DOHH2 (cell line): ENCODE measurements around the gene IRF1.

Experiments used
- EZH2phosphoT487 ChIP-seq: fragments of 200-600 bp; sonication (generic); IDR thresholded peaks from 2 replicates; pipeline ENCODE4 v1.6.1; 2017; ENCODE audit warnings: borderline replicate concordance, mild to moderate bottlenecking, antibody characterized with exemption, low read length, moderate library complexity, mixed read lengths
- TF ChIP-seq, protein P1 (sequence below): fragments of 200-600 bp; sonication (generic); IDR thresholded peaks from one replicate; pipeline ENCODE4 v1.5.1; 2014; ENCODE audit warnings: antibody characterized with exemption, mild to moderate bottlenecking, low read depth, low read length; ENCODE audit not compliant: poor library complexity, severe bottlenecking

DNA sequence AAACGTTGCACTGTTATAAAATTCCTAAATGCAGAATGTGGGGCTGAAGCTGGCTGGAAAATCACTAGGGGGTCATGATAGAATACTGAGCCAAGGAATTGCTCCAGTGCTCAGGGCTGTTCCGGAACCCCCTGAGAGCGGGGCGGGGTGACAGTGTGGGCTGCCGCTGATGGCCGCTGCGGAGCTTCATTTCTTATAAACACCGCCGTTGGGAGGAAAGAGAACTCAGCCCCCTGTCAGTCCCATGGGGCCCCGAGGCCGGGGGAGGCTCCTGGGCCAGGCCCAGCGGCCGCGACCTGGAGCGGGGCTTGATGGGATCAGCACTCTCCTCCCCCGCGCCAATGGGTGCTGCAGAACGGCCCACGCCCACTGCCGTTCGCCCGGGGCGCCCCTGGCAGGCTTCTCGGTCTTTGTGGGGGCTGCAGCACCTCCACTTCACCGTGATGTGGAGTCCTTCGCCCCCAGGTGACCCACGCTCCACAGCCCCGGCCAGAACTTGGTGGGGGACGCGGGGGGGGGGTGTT lies 5.2 kb upstream of the IRF1 start:
- TF ChIP-seq, protein P1, sequence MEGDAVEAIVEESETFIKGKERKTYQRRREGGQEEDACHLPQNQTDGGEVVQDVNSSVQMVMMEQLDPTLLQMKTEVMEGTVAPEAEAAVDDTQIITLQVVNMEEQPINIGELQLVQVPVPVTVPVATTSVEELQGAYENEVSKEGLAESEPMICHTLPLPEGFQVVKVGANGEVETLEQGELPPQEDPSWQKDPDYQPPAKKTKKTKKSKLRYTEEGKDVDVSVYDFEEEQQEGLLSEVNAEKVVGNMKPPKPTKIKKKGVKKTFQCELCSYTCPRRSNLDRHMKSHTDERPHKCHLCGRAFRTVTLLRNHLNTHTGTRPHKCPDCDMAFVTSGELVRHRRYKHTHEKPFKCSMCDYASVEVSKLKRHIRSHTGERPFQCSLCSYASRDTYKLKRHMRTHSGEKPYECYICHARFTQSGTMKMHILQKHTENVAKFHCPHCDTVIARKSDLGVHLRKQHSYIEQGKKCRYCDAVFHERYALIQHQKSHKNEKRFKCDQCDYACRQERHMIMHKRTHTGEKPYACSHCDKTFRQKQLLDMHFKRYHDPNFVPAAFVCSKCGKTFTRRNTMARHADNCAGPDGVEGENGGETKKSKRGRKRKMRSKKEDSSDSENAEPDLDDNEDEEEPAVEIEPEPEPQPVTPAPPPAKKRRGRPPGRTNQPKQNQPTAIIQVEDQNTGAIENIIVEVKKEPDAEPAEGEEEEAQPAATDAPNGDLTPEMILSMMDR = no peak
- no peak for TF ChIP-seq EZH2phosphoT487
